Measurements from ENCODE around the gene FBXO10. TPM values are rescaled to one million over a fixed set of nuclear protein-coding genes. Genes with fewer than 3 reads are reported as not detected.
A peak's percentile ranks its signal among the peaks of the same experiment; 100 is the strongest.

The FBXO10 gene
- total and polyA plus RNA-seq, 3 donors from 2014 or later: 28.3 to 31.7 (median 28.7) TPM

DNA sequence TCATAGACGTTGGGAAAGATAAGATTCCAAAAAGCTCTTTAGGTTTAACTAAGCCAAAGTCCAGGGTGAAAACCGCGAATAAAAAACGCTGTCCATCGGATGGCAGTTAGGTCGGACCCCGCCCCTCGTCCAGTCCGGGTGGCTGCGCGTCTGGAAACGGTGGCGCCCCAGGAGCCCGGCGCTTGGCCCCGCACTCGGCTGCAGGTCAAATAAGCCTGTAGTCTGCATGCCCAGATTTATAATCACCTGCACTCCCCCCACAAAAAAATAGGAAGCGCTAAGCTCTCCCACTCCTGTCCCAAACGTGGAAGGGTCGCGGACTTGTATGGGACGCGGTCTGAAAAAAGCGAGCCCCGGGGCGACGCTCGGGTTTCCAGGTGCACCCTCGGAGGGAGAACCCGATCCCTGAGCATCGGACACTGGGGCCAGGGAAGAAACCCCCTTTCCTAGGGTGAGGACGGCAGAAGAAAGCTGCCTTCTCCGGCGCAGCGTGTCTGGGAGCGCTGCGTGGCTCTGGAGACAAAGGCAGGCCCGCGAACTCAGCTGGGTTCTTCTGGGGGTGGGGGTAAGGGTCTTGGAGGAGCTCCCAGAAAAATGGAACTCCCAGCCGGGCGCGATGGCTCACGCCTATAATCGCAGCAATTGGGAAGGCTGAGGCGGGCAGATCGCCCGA lies 110.0 kb downstream of the FBXO10 start:
- no peaks in the 10 kb centered on the region for H3K9me3 ChIP-seq
- intact Hi-C loops (cut with DNase I; ENCODE audit: low total_unique reads): no loop called here
- peak; percentile 72 for DNase-seq
- peak overlapping the region; percentile 83 to 89 for H3K4me3 ChIP-seq
- TF ChIP-seq POLR2A (IDR thresholded peaks at IDR 0.05): no peak
- TF ChIP-seq, protein P1, sequence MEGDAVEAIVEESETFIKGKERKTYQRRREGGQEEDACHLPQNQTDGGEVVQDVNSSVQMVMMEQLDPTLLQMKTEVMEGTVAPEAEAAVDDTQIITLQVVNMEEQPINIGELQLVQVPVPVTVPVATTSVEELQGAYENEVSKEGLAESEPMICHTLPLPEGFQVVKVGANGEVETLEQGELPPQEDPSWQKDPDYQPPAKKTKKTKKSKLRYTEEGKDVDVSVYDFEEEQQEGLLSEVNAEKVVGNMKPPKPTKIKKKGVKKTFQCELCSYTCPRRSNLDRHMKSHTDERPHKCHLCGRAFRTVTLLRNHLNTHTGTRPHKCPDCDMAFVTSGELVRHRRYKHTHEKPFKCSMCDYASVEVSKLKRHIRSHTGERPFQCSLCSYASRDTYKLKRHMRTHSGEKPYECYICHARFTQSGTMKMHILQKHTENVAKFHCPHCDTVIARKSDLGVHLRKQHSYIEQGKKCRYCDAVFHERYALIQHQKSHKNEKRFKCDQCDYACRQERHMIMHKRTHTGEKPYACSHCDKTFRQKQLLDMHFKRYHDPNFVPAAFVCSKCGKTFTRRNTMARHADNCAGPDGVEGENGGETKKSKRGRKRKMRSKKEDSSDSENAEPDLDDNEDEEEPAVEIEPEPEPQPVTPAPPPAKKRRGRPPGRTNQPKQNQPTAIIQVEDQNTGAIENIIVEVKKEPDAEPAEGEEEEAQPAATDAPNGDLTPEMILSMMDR (IDR thresholded peaks at IDR 0.05): no peak
- H3K4me1 ChIP-seq: peaks cover 26% of the 10 kb centered on the region
- 0% methylated on average over 45 to 46 of the region's 47 CpGs for WGBS, 2 donors
- no peaks in the 10 kb centered on the region for H3K36me3 ChIP-seq (ENCODE audit: low read depth, missing control alignments)
- H3K27me3 ChIP-seq: no peaks in the 10 kb centered on the region
- peak overlapping the region; percentile 96 to 98 for H3K27ac ChIP-seq

DNA sequence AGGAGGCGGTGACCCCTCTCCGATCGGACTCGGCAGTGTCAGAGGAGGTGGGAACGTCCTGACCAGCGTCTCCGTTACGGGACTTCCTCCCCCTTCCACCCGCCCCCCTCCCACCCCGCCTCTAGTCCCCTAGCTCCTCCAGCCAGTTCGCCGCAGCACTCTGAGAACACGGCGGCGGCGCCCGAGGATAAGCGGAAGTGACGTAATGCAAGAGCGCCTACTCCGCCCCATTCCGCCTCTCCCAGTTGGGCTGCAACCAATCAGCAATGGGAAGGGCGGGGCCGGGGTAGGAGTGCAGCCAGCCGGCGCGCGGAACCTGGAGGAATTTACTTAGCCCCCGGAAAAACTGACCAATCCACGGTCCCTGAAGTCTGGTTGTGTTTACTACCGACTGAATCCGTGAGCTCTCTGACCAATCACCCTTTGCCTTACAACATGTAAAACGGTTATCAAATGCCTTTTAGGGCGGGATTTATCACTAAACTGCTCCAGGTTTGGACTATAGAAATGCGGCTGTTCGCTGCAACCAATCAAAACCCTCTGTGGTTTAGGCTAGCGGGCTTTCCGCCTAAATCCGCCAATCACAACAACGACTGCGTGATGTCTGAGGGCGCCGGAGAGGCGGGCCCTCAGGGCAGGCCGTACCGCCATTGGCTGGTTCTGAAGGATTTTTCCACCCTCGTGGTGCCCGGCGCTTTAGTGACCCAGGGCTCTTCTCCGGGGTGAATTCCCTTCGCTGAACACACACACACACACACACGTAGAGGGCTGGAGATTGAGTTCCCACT lies 110.7 kb downstream of the FBXO10 start, which contains the start of gene ZBTB5:
Gene ZBTB5 (minus strand): TSS at position 202 of the 788 bp plus-strand sequence. CDS start 22,899 bp downstream, outside the sequence.
- Histone ChIP-seq H3K9me3 (no peaks in the 10 kb centered on the region), H3K4me3 (peak within 1 kb of the TSS; percentile 83 to 89), H3K4me1 (peaks cover 26% of the 10 kb centered on the region), H3K36me3 (ENCODE audit: low read depth, missing control alignments) (no peaks in the 10 kb centered on the region), H3K27ac (peak within 1 kb of the TSS; percentile 96 to 98), H3K27me3 (no peaks in the 10 kb centered on the region)
- WGBS, 2 donors: 0% methylated on average over 6 to 52 of the region's 52 CpGs
- TF ChIP-seq, protein P1 (IDR thresholded peaks at IDR 0.05): peak in 1 of 3 experiments; percentile 34
- peak; percentile 19 for TF ChIP-seq POLR2A (IDR thresholded peaks at IDR 0.05)
- peak; percentile 100 for DNase-seq
- intact Hi-C loops (cut with DNase I; ENCODE audit: low total_unique reads): no loop called here

- no peaks in the 10 kb centered on the region for H3K27me3 ChIP-seq
- H3K4me3 ChIP-seq: peak overlapping the region; percentile 83 to 89
- WGBS, 2 donors: 0 to 1% methylated on average over 8 to 41 of the region's 47 CpGs
- DNase-seq: peak; percentile 83
- no peaks in the 10 kb centered on the region for H3K36me3 ChIP-seq (ENCODE audit: low read depth, missing control alignments)
- H3K9me3 ChIP-seq: no peaks in the 10 kb centered on the region
- TF ChIP-seq POLR2A (IDR thresholded peaks at IDR 0.05): no peak
- TF ChIP-seq, protein P1 (IDR thresholded peaks at IDR 0.05): no peak
- intact Hi-C loops (cut with DNase I; ENCODE audit: low total_unique reads): no loop called here
- H3K4me1 ChIP-seq: peaks cover 26% of the 10 kb centered on the region
- H3K27ac ChIP-seq: peak overlapping the region; percentile 96 to 98
Observed at GRCh38 chr9:37464426-37465248, 111.5 kb downstream of the FBXO10 start.

DNA sequence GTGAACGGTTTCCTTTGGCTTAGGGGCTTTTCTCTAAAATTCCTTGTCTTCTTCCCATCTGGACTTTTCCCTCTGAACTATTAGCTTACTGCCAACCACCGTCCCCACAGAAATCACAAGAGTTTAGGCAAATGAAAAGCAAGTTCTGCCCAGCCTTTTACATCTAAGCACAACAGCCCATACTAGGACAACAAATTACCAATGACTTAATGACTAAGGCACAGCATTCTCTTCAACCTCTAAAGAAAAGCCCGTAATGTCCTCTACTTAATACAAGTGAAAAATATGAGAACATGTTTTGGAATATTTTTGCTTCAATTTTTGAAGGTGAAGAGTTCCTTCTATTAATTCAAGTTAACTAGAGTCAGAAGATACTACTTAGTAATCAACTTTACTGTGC lies 112.2 kb downstream of the FBXO10 start:
- DNase-seq: no peak
- Histone ChIP-seq H3K36me3 (ENCODE audit: low read depth, missing control alignments) (no peaks in the 10 kb centered on the region), H3K27ac (peak overlapping the region; percentile 96 to 98), H3K9me3 (no peaks in the 10 kb centered on the region), H3K4me3 (peak overlapping the region; percentile 83 to 89), H3K27me3 (no peaks in the 10 kb centered on the region), H3K4me1 (peaks cover 26% of the 10 kb centered on the region)
- intact Hi-C loops (cut with DNase I; ENCODE audit: low total_unique reads): no loop called here
- 14 to 26% methylated on average over 3 of the region's 3 CpGs for WGBS, 2 donors
- TF ChIP-seq POLR2A (IDR thresholded peaks at IDR 0.05): no peak
- TF ChIP-seq, protein P1 (IDR thresholded peaks at IDR 0.05): no peak

Other genes starting within 250 kb of the FBXO10 start
- 100 to 1,000 TPM; 195 to 262 TPM for gene GRHPR, start 153.7 kb downstream of the FBXO10 start, total RNA-seq
- 130 TPM for gene GRHPR, start 153.7 kb downstream of the FBXO10 start, polyA plus RNA-seq (ENCODE audit: insufficient read depth, low read depth, low replicate concordance)
- gene ZBTB5, start 110.9 kb downstream of the FBXO10 start, total RNA-seq: 10 to 100 TPM; 28.4 to 33.8 TPM
- 20.4 TPM for gene ZBTB5, start 110.9 kb downstream of the FBXO10 start, polyA plus RNA-seq (ENCODE audit: insufficient read depth, low read depth, low replicate concordance)
- 10 to 100 TPM; 18.6 to 23.8 TPM for gene POLR1E, start 90.4 kb downstream of the FBXO10 start, total RNA-seq
- gene POLR1E, start 90.4 kb downstream of the FBXO10 start, polyA plus RNA-seq (ENCODE audit: insufficient read depth, low read depth, low replicate concordance): 20.6 TPM
- 100 to 1,000 TPM in 1 of 2 donors, 10 to 100 TPM in 1; 96.5 to 113 TPM for gene TOMM5, start 16.2 kb upstream of the FBXO10 start, total RNA-seq
- gene TOMM5, start 16.2 kb upstream of the FBXO10 start, polyA plus RNA-seq (ENCODE audit: insufficient read depth, low read depth, low replicate concordance): 126 TPM
- gene FRMPD1, start 74.6 kb upstream of the FBXO10 start, total RNA-seq: 10 to 100 TPM; 48.0 to 67.3 TPM
- 15.9 TPM for gene FRMPD1, start 74.6 kb upstream of the FBXO10 start, polyA plus RNA-seq (ENCODE audit: insufficient read depth, low read depth, low replicate concordance)
- 10 to 100 TPM in 1 of 2 donors, 1 to 10 TPM in 1; 5.8 to 10.9 TPM for gene TRMT10B, start 177.4 kb upstream of the FBXO10 start, total RNA-seq
- gene TRMT10B, start 177.4 kb upstream of the FBXO10 start, polyA plus RNA-seq (ENCODE audit: insufficient read depth, low read depth, low replicate concordance): 4.9 TPM
- gene EXOSC3, start 208.7 kb upstream of the FBXO10 start, total RNA-seq: 10 to 100 TPM; 74.3 to 78.4 TPM
- 75.6 TPM for gene EXOSC3, start 208.7 kb upstream of the FBXO10 start, polyA plus RNA-seq (ENCODE audit: insufficient read depth, low read depth, low replicate concordance)
- 10 to 100 TPM; 77.3 to 77.9 TPM for gene DCAF10, start 224.4 kb upstream of the FBXO10 start, total RNA-seq
- gene DCAF10, start 224.4 kb upstream of the FBXO10 start, polyA plus RNA-seq (ENCODE audit: insufficient read depth, low read depth, low replicate concordance): 104 TPM

Data from testis (tissue), 3 donors.